HG03108 (cell line): ENCODE data around the gene WDR5.

Experiments
- ATAC-seq: cut with Tn5 transposase; IDR thresholded peaks from one replicate; pipeline ENCODE4 v1.9.1; 2021; ENCODE audit warnings: moderate library complexity; ENCODE audit not compliant: unreplicated experiment

Gene WDR5

DNA sequence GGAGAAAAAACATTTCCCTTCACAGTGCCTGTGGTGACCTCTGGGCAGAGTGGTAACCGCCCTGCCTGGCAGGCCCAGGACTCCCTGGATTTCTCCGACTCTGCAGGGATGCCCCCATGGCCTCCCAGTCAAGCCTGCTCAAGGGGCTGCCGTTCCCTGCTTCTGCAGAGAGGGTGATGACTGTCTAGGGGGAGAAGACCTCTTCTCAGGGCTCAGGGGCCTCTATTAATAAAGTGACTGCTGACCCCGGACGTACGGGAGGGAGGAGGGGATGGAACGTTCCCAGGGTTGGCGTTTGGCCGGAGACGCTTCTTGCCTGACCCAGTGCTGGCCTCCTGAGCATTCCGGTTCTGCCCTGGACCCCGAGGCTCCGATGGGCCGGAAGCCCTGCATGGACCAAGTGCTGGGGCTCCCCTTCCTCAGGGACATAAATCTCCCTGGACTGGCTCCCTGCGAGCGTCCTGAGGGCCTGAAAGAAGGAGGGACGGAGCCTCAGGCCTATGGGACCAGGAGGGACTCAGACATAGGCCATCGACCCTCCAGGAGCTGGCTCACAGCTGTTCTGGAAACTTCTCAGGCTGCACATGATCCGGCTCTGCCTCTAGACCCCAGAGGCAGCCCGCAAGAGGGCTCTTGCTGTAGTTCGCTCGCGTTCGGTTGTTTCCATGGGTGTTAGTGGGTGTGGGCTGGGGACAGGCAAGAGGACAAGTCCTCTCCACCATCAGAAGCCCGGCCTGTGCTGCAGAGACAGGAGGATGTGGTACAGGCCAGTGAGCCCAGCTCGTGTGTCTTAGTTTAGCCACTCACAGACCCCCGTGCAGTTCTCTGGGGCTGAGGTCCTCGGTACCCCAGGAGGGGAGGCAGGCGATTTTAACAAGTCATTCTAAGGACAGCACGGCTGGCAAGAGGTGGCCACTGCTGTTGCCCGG, 36.6 kb downstream of the WDR5 start:
- ATAC-seq = no peak

DNA sequence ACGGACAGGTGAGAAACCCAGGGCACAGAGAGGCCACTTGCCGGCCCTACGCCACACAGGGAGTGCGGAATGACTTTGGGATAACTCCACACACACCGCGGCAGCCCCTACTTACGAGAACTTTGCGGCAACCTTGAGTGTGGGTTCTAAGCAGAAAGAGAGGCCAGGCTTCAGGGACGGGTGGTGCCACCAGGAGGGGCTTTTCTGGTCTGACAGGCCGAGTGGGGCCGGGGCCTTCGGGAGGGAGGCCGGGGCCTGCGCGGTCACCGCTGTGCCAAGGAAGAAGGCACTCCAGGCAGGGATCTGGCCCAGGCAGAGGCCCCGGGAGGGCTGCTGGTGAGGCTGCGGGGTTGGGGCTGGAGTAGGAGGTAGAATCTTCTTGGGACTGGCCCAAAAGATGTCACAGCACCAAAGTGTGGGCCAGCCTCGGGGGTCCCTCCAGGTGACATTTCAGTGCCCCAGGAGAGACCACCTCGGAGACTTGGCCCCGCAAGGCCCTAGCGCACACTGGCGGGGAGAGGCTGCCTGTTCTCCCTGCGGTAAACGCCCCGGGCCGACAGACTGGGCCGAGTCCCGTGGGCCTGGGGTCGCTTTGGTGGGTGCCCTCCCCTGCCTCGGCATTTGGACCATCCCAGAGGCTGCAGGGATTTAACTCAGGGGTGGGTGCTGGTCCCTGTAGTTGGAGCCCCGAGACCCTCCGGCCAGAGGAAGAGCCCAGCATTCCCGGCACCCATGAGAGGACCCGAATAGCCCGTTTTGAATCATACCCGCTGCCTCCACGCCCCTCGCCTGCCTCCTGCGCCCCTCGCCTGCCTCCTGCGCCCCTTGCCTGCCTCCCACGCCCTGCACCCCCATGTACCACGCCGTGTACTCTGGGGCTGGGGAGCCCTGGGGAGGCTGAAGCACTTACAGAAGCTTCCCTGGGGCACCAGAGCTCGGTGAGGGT, 37.5 kb downstream of the WDR5 start:
- no peak for ATAC-seq

DNA sequence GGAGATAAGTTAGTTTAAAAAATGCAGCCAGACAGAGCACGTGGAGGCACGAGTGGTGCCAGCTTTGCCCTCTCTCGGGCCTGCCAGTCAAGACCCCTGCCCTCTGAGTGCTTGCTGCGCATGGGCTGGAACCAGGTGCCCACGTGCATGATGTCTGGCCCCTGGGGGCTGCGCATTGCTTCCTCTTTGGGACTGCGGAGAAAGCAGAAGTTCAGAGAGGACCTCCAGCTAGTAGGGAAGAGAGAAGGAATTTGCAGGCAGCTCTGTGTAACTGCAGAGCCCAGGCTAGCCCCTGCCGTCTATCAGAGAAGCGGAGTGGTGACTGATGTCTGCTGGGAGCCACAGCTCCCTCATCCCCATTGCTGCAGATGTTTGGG, 38.2 kb downstream of the WDR5 start:
- no peak for ATAC-seq

DNA sequence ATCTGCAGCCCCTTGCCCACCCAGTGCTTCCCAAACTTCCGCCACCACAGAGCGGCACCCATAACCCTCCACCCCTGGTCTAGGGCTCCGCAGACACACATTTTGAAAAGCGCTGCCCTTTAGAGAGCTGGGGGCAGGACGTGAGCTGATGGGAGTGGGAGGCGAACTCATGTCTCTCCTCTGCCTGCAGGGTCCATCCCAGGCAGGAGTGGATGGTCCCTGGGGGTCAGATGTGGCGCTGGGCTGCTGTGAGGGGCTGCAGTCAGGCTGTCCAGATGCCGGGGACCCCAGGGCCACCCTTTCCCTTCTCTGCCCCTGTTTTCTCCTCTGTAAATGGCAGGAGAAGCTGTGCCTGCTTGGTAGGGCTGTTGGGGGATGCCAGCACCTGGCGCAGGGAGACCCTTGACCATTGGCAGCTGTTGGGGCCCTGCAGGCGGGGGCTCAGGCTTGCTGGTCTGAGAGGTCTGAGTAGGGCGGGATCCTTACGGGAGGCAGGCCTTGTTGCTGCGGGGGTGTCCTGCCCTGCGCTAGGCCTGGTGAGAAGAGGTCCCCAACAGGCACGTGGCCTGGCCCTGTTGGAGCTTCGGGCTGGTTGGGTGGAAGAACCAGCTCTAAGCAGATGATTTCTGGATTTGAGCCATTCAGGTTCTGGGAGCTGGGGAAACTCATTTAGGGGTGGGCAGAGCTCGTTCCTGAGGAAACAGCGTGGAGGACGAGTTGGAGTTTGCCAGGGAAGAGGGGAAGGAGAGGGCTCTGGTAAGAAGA, 38.8 kb downstream of the WDR5 start:
- ATAC-seq = no peak

DNA sequence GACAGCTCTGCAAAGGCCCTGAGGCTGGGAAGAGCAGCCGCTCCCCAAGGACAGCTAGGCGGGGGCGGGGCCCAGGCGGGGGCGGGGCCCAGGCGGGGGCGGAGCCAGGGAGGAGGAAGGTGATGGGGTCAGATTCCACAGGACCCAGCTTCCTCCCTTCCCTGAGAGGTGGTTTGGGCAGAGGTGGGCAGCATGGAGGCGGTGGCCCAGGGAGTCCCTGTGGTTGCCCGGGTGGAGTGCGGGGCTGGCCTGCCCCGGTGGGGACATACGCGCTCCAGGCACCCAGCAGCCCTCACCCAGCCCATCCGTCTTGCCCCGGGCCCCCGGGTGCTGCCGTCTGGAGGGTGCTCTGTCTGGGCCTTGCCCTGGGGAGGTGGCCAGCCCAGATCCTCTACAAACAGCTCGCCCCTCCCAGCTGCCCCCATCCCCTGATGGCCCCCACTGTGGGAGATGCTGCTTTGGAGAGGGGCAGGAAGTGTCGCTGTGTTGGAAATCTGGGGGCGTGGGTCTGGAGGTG, 39.5 kb downstream of the WDR5 start:
- ATAC-seq = no peak

DNA sequence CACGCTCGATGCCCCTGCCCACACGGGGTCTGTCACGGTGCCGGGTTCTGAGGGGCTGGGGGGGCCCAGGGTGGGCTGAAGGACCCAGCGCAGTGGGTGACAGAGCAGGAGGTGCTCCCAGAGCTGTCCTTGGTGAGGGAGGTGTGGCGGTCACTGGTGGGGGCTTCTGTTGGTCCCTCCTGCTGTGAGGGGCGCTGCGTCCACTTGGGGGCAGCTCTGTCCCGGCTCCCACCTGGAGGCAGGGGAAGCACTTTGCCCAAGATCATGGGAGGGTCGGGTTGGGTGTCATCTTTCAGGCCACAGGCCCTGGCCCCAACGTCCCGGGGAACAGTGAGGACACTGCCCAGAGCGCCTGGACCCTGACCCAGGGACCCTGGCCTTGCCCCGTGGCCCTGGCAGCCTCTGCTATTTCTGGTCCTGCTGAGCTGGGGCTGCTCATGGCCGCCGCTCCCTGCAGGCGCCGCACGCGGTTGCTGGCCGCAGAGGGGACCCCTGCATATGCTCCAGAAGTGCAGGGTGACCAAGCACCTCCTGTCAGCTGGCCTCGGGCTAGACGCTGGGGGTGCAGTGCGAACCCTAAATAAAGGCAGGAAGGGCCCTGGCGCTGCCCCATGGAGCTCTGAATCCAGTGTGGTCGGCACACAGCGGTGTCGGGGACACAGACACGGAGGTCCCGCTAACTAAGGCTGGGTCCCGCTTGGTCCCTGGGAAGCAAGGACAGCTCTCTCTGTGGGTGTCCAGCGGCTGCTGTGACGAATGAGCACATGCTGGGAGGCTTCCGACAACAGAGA, 40.1 kb downstream of the WDR5 start:
- ATAC-seq = no peak

DNA sequence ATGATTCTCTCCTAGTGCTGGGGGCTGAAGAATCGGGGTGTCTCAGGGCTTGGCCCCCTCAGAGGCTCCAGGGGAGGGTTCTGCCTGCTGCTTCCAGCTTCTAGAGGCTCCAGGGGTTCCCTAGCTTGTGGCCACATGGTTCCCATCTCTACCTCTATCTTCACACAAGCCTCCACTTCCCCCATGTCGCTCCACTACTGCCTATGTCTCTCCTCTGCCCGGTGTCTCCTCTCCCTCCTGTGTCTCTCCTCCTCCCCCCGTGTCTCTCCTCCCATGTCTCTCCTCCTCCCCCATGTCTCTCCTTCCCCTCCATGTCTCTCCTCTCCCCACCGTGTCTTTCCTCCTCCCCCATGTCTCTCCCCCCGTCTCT, 40.7 kb downstream of the WDR5 start:
- ATAC-seq = no peak

DNA sequence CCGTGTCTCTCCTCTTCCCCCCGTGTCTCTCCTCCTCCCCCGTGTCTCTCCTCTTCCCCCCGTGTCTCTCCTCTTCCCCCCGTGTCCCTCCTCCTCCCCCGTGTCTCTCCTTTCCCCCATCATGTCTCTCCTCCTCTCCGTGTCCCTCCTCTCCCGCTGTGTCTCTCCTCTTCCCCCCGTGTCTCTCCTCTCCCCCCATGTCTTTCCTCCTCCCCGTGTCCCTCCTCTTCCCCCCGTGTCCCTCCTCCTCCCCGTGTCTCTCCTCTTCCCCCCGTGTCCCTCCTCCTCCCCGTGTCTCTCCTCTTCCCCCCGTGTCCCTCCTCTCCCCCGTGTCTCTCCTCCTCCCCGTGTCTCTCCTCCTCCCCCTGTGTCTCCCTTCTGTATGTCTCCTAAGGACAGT, 41.3 kb downstream of the WDR5 start:
- no peak for ATAC-seq

DNA sequence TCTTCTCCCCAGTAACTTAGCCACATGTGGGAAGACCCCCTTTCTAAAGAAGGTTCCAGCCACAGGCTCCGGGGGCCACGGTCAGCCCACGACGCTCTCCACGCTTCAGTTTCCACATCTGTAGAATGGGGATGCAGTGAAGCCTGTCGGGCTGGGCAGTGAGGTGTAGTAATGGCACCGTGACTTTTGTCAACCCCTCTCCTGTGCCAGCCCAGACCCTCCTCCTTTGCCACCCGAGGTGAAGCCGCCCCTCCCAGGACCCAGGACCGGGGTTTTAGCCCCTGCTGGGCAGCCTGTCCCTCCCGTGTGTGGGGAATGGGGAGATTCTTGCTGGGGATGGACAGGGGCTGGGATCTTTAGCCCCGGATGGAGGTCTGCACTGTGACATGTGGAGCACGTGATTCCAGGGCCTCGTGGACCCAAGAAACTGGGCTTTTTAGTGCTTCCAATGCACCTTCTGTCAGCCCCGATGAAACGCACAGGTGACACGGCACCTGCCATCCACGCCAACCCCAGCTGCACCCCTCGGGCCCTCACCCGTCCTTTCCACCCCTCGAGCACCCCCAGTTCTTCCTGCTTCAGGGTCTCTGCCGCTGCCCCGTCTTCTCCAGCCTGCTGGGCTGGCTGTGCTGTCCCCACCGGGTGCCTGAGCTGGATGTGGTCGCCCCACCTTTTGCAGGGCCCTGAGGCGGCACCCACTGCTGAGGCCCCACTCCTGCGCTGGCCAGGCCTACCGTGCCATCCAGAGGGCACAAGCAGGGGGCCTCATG, 41.9 kb downstream of the WDR5 start:
- ATAC-seq = no peak

DNA sequence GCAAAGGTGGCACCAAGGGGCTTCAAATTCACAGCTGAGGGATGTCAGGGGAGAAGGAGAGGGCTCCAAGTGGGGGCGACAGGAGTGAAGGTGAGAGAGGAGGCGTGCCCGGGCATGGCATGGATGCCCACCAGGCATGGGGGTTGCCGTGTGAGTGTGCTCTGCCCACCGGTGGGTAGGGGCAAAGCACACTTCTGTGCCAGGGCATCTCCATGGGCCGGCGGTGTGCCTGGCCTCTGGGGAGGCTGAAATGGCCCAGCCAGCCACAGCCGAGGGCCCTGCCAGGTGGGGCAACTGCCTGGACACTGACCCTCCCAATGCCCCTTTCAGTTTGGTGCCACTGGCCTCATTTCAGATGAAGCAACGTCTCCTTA, 42.5 kb downstream of the WDR5 start:
- ATAC-seq = no peak

DNA sequence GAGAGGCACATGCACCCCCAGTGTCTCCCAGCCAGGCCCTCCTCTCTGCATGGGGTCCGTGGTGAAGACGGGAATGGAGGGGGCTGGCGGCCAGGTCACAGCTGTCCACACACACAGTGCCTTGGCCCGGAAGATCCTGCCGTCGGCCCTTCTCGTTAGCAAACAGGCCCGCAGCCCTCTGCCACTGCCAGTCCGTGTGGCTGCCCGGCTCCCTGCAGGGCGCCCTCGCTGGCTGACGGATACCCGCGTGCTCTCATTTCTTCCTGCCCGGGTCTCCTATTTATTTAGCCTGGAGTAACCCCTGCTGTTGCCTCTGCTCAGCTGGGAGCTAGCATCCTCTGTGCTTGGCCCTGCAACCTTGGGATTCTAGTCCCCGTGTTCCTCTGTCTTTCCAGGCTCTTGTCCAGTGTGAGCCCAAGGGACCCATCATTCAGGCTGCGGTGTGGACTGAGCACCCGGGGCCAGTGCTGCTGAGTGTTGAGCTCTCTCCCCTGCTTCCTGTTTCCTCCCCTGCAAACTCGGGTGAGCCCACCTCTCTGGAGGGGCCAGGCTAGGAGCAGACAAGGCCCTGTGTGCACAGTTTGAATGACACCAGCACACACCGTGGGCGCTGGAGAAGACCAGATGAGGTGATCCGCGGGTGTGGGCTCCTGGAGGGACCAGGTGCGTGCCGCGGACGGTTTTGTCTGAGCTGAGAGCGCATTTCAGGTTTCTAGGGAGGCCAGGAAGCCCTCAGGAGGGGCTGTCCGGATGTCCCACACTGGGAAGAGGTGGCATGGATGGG, 43.1 kb downstream of the WDR5 start:
- no peak for ATAC-seq

DNA sequence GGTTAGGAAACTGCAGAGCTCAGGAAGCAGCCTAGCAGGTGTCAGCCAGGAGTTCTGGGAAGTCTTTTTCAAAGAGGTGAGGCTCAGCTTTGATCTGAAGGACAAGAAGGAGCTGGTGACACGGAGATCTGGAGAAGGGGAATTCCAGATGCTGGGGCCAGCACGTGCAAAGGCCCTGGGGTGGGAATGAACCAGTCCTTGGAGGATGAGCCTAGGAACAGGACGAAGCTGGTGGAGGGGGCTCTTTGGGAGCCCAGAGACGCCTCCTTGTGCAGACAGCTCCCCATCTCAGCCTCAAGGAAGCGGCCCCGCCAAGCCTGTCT, 43.7 kb downstream of the WDR5 start:
- no peak for ATAC-seq

DNA sequence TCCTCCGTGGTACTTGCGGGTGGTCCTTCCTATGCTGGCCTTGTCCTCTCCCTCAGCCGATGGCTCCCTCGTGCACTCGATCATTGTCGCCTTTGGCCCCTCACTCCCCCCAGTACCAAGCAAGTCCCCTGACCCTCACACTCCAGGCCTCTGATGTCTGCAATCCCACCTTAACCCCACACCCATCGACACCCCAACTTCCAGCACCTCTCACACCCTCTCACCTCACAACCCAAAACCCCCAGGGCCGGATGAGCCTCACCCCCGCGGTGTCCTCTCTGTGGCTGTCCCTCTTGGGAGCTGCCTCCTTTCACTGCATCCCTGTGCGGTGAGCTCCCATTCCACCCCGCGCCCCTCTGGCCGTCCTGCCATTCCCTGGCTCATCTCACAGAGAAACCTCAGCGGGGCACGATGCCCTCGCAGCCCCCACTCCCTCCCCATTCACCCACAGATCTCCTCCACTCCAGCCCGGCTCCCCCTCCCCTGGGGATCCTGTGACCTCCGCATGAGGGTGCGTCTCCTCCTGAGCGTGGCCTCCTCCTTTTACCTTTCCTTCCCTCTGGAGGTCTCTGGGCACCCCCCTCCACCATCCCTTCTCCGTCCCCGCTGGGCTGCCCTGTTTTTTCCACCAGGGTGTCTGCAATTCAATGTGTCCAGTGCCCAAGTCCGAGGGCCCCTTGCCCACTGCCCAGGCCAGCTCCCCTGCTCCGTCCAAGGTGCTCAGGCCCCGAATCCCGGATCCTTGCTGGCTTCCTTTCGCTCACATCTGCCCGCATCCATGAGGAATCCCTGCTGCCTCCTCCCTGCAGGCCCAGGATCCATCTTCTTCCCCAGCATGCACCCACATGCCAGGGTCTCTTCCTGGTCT, 44.3 kb downstream of the WDR5 start:
- ATAC-seq = no peak

DNA sequence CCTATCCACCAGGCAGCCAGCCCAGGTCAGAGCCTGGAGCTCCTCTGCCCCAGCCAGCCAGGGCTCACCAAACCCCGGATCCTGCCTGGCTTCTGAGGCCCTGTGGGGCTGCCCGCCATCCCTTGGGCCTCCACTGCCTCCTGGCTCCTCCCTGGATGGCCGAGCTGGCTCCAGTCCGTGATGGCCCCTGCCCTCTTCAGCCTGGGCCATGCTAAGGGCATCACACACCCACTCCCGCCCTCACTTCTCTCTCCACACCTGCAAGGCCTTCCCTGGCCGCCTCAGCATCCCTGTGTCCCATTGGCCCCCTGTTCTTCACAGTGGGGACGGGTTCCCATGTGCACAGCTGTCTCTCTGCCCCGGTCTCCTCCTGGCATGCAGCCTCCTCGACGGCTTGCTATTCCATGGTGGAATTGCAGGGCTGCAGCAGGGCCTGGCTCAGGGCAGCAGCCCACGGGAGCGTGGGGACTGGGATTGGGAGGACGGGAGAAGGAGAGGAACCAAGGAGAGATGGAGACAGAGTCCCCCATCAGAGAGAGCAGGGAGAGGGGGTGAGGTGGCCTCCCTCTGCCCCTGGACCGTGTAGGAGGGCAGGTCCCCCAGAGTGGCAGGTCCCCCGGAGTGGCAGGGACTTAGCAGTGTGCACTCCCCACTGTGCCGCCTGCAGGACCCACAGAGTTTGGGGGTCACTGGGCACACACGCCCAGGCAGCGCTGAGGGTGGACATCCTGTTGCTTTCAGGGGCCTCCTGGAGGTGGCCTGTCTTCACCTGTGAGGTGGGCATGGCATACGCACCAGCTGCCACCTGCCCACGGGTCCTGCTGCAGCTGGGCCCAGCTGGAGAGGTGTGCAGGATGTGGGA, 45.1 kb downstream of the WDR5 start:
- no peak for ATAC-seq

DNA sequence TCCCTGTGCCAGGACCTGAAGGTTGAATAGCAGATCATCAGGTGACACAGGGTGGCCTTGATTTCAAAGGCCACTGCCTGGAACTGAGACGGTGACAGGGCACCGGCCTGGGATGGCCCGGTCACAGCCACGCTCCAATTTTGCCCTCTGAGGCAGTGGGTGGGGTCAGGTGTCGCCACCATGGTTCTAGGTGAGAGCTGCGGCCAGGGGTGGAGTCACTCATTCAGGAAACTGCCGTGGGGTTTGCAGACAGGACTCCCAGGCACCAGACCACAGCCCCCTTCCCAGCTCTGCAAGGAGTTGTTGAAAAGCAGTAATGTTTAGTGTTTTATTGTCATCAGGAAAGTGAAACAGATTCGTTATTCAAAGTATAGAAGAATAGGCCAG, 45.8 kb downstream of the WDR5 start:
- ATAC-seq = no peak

DNA sequence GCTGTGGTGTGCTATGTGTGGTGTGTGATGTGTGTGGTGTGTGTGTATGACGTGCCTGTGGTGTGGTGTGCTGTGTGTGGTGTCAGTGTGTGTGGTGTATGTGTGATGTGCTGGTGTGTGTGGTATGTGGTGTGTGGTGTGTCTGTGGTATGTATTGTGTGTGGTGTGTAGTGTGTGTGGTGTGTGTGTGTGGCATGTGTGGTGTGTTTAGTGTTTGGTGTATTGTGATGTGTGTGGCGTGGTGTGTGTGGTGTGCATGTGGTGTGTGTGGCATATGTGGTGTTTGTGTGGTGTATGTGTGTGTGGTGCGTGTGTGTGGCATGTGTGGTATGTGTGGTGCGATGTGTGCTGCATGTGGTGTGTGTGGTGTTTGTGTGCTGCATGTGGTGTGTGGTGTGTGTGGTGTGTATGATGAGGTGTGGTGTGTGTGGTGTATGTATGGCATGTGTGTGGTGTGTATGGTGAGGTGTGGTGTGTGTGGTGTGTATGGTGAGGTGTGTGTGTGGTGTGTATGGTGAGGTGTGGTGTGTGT, 46.7 kb downstream of the WDR5 start:
- no peak for ATAC-seq

DNA sequence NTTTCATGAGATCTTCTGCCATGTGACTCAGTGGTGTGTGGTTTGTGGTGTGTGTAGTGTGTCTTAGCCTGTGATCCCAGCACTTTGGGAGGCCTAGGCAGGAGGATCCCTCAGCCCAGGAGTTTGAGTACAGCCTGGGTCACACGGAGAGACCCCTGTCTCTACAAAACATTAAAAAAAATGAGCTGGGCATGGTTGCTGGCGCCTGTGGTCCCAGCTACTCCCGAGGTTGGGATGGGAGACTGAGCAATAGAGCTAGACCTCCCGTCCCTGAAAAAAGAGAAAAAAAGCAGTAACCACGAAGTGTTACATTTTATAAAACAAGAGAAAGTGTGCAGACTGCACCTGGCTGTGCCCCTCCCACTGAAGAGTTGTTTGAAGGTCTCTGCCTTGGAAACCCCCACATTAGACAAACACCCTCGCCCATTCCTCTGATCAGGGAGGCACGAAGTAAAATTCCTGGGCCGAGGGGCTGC, 49.7 kb downstream of the WDR5 start:
- ATAC-seq = no peak
